Coronary artery (tissue), 2 donors: ENCODE data around the gene LZIC.
A peak's percentile ranks its signal among the peaks of the same experiment; 100 is the strongest.

Experiments used
- DNase-seq: peaks from one replicate; pipeline ENCODE4 v3.0.0-alpha.2; 2017; ENCODE audit warnings: low spot score
- H3K27ac ChIP-seq, 2 donors: fragments of 200-600 bp; sonication (generic); one replicate each; pipeline ENCODE4 v1.5.1; 2016 to 2019
- H3K4me3 ChIP-seq: fragments of 200-600 bp; sonication (generic); 2 replicates; pipeline ENCODE4 v1.5.1; 2016; ENCODE audit warnings: mild to moderate bottlenecking, moderate library complexity
- TF ChIP-seq, protein P1 (sequence below): fragments of 200-600 bp; sonication (generic); IDR thresholded peaks from one replicate; pipeline ENCODE4 v1.5.1; 2019; ENCODE audit warnings: antibody characterized with exemption

The LZIC gene

DNA sequence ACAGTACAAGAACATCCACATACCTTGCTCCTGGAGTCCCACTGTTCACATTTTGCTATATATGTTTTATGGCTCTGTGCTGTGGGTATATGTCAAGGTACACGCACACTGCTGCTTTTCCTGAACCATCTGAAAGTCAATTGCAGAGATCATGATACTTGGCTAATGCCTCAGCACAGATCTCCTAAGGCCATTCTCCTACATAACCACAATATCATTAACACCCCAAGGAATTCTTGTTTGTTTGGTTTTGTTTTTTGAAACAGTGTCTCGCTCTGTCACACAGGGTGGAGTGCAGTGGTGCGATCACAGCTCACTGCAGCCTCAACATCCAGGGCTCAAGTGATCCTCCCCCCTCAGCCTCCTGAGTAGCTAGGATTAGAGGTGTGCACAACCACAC, 49.1 kb downstream of the LZIC start:
- no peak for DNase-seq
- TF ChIP-seq, protein P1, sequence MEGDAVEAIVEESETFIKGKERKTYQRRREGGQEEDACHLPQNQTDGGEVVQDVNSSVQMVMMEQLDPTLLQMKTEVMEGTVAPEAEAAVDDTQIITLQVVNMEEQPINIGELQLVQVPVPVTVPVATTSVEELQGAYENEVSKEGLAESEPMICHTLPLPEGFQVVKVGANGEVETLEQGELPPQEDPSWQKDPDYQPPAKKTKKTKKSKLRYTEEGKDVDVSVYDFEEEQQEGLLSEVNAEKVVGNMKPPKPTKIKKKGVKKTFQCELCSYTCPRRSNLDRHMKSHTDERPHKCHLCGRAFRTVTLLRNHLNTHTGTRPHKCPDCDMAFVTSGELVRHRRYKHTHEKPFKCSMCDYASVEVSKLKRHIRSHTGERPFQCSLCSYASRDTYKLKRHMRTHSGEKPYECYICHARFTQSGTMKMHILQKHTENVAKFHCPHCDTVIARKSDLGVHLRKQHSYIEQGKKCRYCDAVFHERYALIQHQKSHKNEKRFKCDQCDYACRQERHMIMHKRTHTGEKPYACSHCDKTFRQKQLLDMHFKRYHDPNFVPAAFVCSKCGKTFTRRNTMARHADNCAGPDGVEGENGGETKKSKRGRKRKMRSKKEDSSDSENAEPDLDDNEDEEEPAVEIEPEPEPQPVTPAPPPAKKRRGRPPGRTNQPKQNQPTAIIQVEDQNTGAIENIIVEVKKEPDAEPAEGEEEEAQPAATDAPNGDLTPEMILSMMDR = no peak
- Histone ChIP-seq H3K27ac (no peak overlapping the region), H3K4me3 (no peak overlapping the region)

DNA sequence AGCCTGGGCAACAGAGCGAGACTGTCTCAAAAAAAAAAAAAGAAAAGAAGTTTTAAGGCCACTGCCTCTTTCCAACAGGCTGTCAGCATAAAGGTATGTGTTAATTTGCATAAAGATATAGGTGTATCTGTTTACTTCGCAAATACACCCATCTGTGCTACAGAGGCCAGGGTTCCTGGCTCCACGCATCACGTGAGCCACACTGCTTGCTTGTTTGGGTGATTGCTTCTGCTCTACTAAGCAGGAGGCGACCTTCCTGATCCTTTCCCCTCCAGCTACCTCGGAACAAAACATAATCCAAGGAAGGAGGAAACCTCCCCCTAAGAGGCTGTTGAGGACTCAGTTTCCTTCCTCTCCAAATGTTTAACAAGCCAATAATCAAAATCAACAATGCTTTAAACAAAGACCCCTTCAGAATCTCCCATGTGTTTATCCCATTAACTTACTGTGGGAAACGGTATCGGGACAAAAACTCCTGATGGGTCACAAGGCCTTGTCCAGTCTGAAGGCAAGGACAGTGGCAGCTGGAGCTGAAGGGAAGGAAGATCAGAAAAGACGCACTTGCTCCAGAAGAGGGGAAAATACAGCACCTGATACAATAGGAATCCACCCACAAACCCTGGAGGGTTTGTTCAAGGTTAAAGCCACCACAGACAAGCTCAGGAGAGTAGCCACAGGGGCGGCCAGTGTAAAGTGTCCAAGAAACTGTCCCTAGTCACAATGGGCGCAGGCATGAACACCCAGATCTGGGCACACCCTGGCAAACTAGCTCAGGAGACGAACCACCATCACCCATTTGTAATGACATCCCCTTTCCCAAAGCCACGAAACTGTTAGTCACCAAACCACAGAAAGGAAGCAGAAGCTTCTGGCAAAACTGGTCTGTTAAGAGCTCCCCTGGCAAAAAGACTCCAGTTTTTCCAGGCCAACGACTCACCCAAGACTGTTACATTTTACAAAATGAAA, 50.3 kb downstream of the LZIC start:
- Histone ChIP-seq H3K4me3 (no peak overlapping the region), H3K27ac (peak overlapping the region in 1 of 2 donors; percentile 70)
- no peak for DNase-seq
- TF ChIP-seq, protein P1 = no peak

DNA sequence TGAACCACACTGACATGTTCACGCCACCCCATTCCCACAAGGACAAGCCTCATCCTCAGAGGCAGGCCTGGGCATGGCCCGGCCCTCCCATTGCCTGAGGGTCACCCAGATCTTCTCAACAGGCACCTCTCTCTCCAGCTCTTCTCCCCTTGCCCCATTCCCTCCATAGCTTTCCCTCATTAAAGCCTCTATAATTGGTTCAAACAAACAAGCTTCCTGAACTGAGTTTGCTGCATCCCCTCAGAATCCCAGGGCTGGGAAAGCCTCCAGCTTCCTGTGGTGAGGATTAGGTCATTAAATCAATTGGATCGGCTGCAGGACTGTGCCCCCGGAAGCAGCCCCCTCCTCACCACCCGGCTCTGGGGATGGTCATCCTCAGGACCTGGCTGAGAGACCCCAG, 52.0 kb downstream of the LZIC start:
- H3K4me3 ChIP-seq = no peak overlapping the region
- no peak for DNase-seq
- H3K27ac ChIP-seq = no peak overlapping the region
- TF ChIP-seq, protein P1 = no peak

DNA sequence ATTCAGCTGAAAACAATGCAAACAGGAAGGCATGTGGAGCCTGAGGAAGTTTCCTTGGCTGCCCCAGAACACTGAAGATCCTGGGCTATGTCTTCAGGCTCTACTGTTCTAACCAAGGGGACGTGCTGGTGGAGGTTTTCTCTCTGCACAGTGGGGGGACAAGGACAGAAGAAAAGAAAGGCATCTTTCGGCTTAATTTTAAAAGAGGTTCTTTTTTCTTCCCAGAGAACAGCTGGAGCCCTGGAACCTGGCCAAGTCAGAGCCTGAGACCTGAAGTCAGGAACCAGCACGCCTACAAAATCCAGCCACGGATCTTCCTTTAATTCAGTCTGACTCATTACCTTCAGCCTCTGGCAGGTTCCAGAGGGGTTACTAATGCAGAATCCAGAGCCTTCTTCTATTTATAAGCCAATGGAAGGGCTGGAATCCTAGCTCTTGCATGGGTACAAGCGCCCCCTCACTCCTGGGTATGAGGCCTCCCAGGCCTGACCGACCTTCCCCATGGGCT, 52.9 kb downstream of the LZIC start:
- TF ChIP-seq, protein P1 = no peak
- Histone ChIP-seq H3K27ac (peak overlapping the region in 1 of 2 donors; percentile 13), H3K4me3 (no peak overlapping the region)
- no peak for DNase-seq

DNA sequence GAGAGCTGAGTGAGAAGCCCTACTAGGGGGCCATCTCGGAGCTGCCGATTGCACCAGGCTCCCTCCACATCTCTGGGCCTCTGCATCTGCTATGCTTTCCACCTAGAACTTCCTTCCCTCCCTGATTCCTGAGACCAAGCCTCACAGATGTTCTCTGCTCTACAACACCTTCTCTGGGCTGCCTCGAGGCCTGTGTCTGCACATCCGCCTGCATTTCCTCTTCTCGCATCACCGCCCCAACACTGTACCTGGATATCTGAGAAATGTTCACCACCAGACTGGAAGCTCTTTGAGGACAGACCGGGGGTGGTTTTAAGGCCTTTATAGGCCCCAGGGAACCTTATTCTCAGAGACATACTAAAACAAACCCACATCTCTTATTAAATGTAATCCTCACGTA, 53.8 kb downstream of the LZIC start:
- Histone ChIP-seq H3K27ac (peak overlapping the region in 1 of 2 donors; percentile 4), H3K4me3 (no peak overlapping the region)
- TF ChIP-seq, protein P1 = no peak
- no peak for DNase-seq

DNA sequence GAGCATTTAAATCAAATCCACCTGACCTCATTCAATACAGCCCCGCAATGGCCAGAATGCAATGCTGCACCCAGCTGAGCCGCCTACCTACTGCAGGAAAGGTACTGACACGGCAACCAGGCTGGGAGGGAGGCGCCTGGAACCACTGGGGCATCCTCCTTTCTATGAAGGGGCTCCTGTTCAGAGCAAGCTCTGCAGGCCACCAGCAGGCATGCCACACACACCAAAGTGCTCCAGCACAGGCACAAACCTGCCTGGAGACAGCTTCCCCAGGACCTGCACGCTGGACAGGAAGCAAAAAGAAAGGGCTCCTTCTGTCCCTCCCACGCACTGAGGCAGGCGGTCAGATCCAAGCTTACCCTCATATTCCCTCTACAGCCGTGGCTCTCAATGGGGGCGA, 54.3 kb downstream of the LZIC start:
- Histone ChIP-seq H3K27ac (peak overlapping the region in 1 of 2 donors; percentile 4), H3K4me3 (no peak overlapping the region)
- no peak for DNase-seq
- TF ChIP-seq, protein P1 = no peak

DNA sequence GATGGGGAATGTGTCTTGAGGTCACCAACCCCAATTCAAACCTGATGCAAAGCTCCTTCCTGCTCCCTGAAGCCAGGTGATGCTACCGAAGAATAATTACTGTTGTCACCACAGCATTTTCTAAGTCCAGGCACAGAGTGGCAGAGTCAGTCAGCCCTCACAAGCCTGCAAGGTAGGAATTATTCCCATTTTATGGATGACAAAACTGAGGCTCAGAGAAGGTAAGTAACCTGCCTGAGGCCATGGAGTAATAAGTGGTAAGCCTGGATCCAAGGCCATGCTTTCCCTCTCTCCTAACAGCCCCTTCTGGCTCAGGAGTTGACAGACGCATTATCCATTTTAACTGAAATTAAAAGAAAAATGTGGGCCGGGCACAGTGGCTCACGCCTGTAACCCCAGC, 56.1 kb downstream of the LZIC start:
- TF ChIP-seq, protein P1 = no peak
- H3K27ac ChIP-seq = no peak overlapping the region
- H3K4me3 ChIP-seq = no peak overlapping the region
- no peak for DNase-seq
